Neural crest cell (in vitro differentiated cells): ENCODE results near the gene FAM209A. TPM values are rescaled to one million over a fixed set of nuclear protein-coding genes. Genes with fewer than 3 reads are reported as not detected.
A peak's percentile ranks its signal among the peaks of the same experiment; 100 is the strongest.

Source experiments
- DNase-seq: peaks from one replicate; pipeline ENCODE4 v3.0.0; 2021; ENCODE audit warnings: low read depth, mixed read lengths, low spot score
- H3K27ac Mint-ChIP-seq: one replicate; pipeline ENCODE4 v1.8.0; 2021; ENCODE audit warnings: mild to moderate bottlenecking, mixed read lengths; ENCODE audit not compliant: unreplicated experiment
- H3K27me3 Mint-ChIP-seq: 2 replicates; pipeline ENCODE4 v1.8.0; 2021; ENCODE audit warnings: low read depth, mild to moderate bottlenecking, mixed read lengths
- H3K36me3 Mint-ChIP-seq: 2 replicates; pipeline ENCODE4 v1.8.0; 2021; ENCODE audit warnings: low read depth, mild to moderate bottlenecking, mixed read lengths
- H3K4me1 Mint-ChIP-seq: 2 replicates; pipeline ENCODE4 v1.8.0; 2021; ENCODE audit warnings: mixed read lengths
- H3K4me3 Mint-ChIP-seq: one replicate; pipeline ENCODE4 v1.8.0; 2021; ENCODE audit warnings: mild to moderate bottlenecking, mixed read lengths
- H3K9me3 Mint-ChIP-seq: 2 replicates; pipeline ENCODE4 v1.8.0; 2021; ENCODE audit warnings: mixed read lengths
- CTCF ChIP-seq: fragments of 200-600 bp; sonication (generic); conservative IDR thresholded peaks from 2 replicates; pipeline ENCODE4 v1.5.0; 2021; ENCODE audit warnings: antibody characterized with exemption, mild to moderate bottlenecking
- total RNA-seq: library from RNA; stranded (reverse); gene quantifications from 2 replicates; pipeline ENCODE4 v1.2.1, GENCODE V29; 2021

The FAM209A gene
- total RNA-seq, 1 donor from 2014 or later = 0.42 TPM

- Mint-ChIP-seq H3K27me3 (no peaks in the 10 kb centered on the region), H3K4me3 (no peak overlapping the region), H3K4me1 (peaks cover 4% of the 10 kb centered on the region), H3K27ac (no peak overlapping the region), H3K9me3 (no peaks in the 10 kb centered on the region), H3K36me3 (no peaks in the 10 kb centered on the region)
- TF ChIP-seq CTCF = peak; percentile 60
- peak; percentile 6 for DNase-seq
These were observed 20.1 kb upstream of the FAM209A start for GRCh38 chr20:56504373-56505005.

- Mint-ChIP-seq H3K36me3 (no peaks in the 10 kb centered on the region), H3K9me3 (no peaks in the 10 kb centered on the region), H3K27ac (no peak overlapping the region), H3K4me3 (no peak overlapping the region), H3K4me1 (peaks cover 4% of the 10 kb centered on the region), H3K27me3 (no peaks in the 10 kb centered on the region)
- no peak for DNase-seq
- no peak for TF ChIP-seq CTCF
These were observed 18.4 kb upstream of the FAM209A start for GRCh38 chr20:56506103-56506502.

- no peak for DNase-seq
- Mint-ChIP-seq H3K9me3 (no peaks in the 10 kb centered on the region), H3K27me3 (no peaks in the 10 kb centered on the region), H3K4me3 (no peak overlapping the region), H3K4me1 (no peaks in the 10 kb centered on the region), H3K36me3 (no peaks in the 10 kb centered on the region), H3K27ac (no peak overlapping the region)
- no peak for TF ChIP-seq CTCF
These were observed 12.6 kb upstream of the FAM209A start for GRCh38 chr20:56511926-56512325.

GRCh38 chr20:56513161-56514150 lies 11.1 kb upstream of the FAM209A start:
- H3K9me3 Mint-ChIP-seq = no peaks in the 10 kb centered on the region
- DNase-seq = no peak
- no peaks in the 10 kb centered on the region for H3K4me1 Mint-ChIP-seq
- no peaks in the 10 kb centered on the region for H3K27me3 Mint-ChIP-seq
- no peak overlapping the region for H3K27ac Mint-ChIP-seq
- H3K36me3 Mint-ChIP-seq = peaks cover 4% of the 10 kb centered on the region
- H3K4me3 Mint-ChIP-seq = no peak overlapping the region
- TF ChIP-seq CTCF = no peak

- Mint-ChIP-seq H3K4me1 (no peaks in the 10 kb centered on the region), H3K9me3 (peaks cover 8% of the 10 kb centered on the region), H3K27ac (no peak overlapping the region), H3K36me3 (peaks cover 28% of the 10 kb centered on the region), H3K4me3 (no peak overlapping the region), H3K27me3 (no peaks in the 10 kb centered on the region)
- DNase-seq = no peak
- no peak for TF ChIP-seq CTCF
These were observed 7.9 kb upstream of the FAM209A start for GRCh38 chr20:56516631-56517030.
